SK-N-SH (cell line): ENCODE data around the gene SORBS1. TPM values are rescaled to one million over a fixed set of nuclear protein-coding genes. Genes with fewer than 3 reads are reported as not detected.

ENCODE experiments used
- CTCF ChIA-PET: fragments of 300-600, 350-600 bp; formaldehyde crosslinking; extraction: SDS; loops from one replicate; lab custom pipeline; 2021; lab: Yijun Ruan, JAX
- POLR2A ChIA-PET: fragments of 350-600 bp; sonication (Branson Sonifier 250); formaldehyde crosslinking; extraction: SDS; loops from one replicate; lab custom pipeline; 2020; ENCODE audit warnings: antibody characterized with exemption, inconsistent platforms; lab: Yijun Ruan, JAX
- DNase-seq: peaks from one replicate; pipeline ENCODE4 v3.0.0; 2012
- H2AFZ ChIP-seq: fragments of 200-600 bp; sonication (generic); 2 replicates; pipeline ENCODE4 v1.8.1; 2016; ENCODE audit warnings: antibody characterized with exemption, mild to moderate bottlenecking, low read depth
- H3F3A ChIP-seq: fragments of 200-600 bp; sonication (generic); replicated peaks from 2 replicates; pipeline ENCODE3; 2016; ENCODE audit warnings: antibody characterized with exemption, mild to moderate bottlenecking; ENCODE audit not compliant: insufficient read depth
- H3K27ac ChIP-seq, 2 experiments: fragments of 200-500 bp in 1 of 2; fragments of 200-600 bp in 1 of 2; sonication (Bioruptor generic) in 1 of 2; sonication (generic), shearing (Covaris generic) in 1 of 2; 2 replicates each; pipeline versions ENCODE4 v1.5.1 to v1.6.1; 2014 to 2016; ENCODE audit warnings: low read depth in 2 of 2, inconsistent platforms in 1 of 2, low read length in 1 of 2, mild to moderate bottlenecking in 1 of 2, mixed read lengths in 1 of 2
- H3K27me3 ChIP-seq: fragments of 200-600 bp; sonication (generic), shearing (Covaris generic); 2 replicates; pipeline ENCODE4 v1.6.1; 2016; ENCODE audit warnings: mixed run types; ENCODE audit not compliant: insufficient read depth
- H3K36me3 ChIP-seq, 2 experiments: fragments of 200-500 bp in 1 of 2; fragments of 200-600 bp in 1 of 2; sonication (Bioruptor generic) in 1 of 2; sonication (generic) in 1 of 2; replicated peaks in 1 of 2; 2 replicates each; pipeline versions ENCODE3 to v1.5.1; 2014 to 2016; ENCODE audit warnings: low read length in 1 of 2, mild to moderate bottlenecking in 1 of 2; ENCODE audit not compliant: insufficient read depth in 2 of 2, control insufficient read depth in 1 of 2
- H3K4me1 ChIP-seq, 2 experiments: fragments of 200-500 bp in 1 of 2; fragments of 200-600 bp in 1 of 2; sonication (Bioruptor generic) in 1 of 2; sonication (generic), shearing (Covaris generic) in 1 of 2; 2 replicates each; pipeline versions ENCODE4 v1.5.1 to v1.6.1; 2014 to 2016; ENCODE audit warnings: low read depth in 1 of 2, low read length in 1 of 2, mixed run types in 1 of 2; ENCODE audit not compliant: insufficient read depth in 2 of 2, control insufficient read depth in 1 of 2
- H3K4me2 ChIP-seq: fragments of 200-600 bp; sonication (generic), shearing (Covaris generic); 2 replicates; pipeline ENCODE4 v1.6.1; 2017; ENCODE audit warnings: mixed run types
- H3K4me3 ChIP-seq, 2 experiments: fragments of 200-500 bp in 1 of 2; fragments of 200-600 bp in 1 of 2; sonication (Bioruptor generic) in 1 of 2; sonication (generic), shearing (Covaris generic) in 1 of 2; 2 replicates each; pipeline versions ENCODE4 v1.5.1 to v1.8.1; 2014 to 2016; ENCODE audit warnings: low read depth in 2 of 2, inconsistent platforms in 1 of 2, low read length in 1 of 2, mild to moderate bottlenecking in 1 of 2, mixed read lengths in 1 of 2, moderate library complexity in 1 of 2
- H3K79me2 ChIP-seq: fragments of 200-600 bp; sonication (generic); 2 replicates; pipeline ENCODE4 v1.8.1; 2017; ENCODE audit warnings: mild to moderate bottlenecking; ENCODE audit not compliant: insufficient read depth
- H3K9ac ChIP-seq: fragments of 200-600 bp; sonication (generic); 2 replicates; pipeline ENCODE4 v1.6.1; 2017; ENCODE audit warnings: mixed run types
- H3K9me2 ChIP-seq: fragments of 200-600 bp; sonication (generic); 2 replicates; pipeline ENCODE4 v1.6.1; 2017; ENCODE audit warnings: mixed run types
- H3K9me3 ChIP-seq: fragments of 200-600 bp; sonication (generic); 2 replicates; pipeline ENCODE4 v1.6.1; 2017; ENCODE audit warnings: mixed run types, mild to moderate bottlenecking, moderate library complexity
- H4K20me1 ChIP-seq: fragments of 200-600 bp; sonication (generic); 2 replicates; pipeline ENCODE4 v1.6.1; 2017; ENCODE audit warnings: mild to moderate bottlenecking, mixed run types; ENCODE audit not compliant: insufficient read depth
- CTCF ChIP-seq: fragments of 200-600 bp; sonication (generic); IDR thresholded peaks from 2 replicates; pipeline ENCODE4 v1.6.1; 2017; ENCODE audit warnings: antibody characterized with exemption, mild to moderate bottlenecking, moderate library complexity
- ELF1 ChIP-seq: IDR thresholded peaks from 2 replicates; pipeline ENCODE4 v1.4.0; 2012
- FOSL2 ChIP-seq: IDR thresholded peaks from 2 replicates; pipeline ENCODE4 v1.4.0; 2012; ENCODE audit warnings: low read depth, mild to moderate bottlenecking, moderate library complexity, borderline replicate concordance
- FOXJ3 ChIP-seq: sonication (generic); formaldehyde crosslinking; IDR thresholded peaks from 2 replicates; pipeline ENCODE4 v1.5.1; 2020; ENCODE audit warnings: mild to moderate bottlenecking, missing genetic modification reagents
- GABPA ChIP-seq: IDR thresholded peaks from 2 replicates; pipeline ENCODE4 v1.4.0; 2012; ENCODE audit warnings: low read depth, mild to moderate bottlenecking
- GATA2 ChIP-seq: sonication (generic); formaldehyde crosslinking; IDR thresholded peaks from 2 replicates; pipeline ENCODE4 v1.5.0; 2020; ENCODE audit warnings: mild to moderate bottlenecking, missing genetic modification reagents
- JUND ChIP-seq: IDR thresholded peaks from 2 replicates; pipeline ENCODE4 v1.4.0; 2012
- NFIC ChIP-seq: IDR thresholded peaks from 2 replicates; pipeline ENCODE4 v1.4.0; 2012; ENCODE audit warnings: borderline replicate concordance
- NRF1 ChIP-seq: IDR thresholded peaks from 2 replicates; pipeline ENCODE4 v1.6.1; 2012; ENCODE audit warnings: low read depth, mild to moderate bottlenecking, low read length
- POLR2AphosphoS5 ChIP-seq: IDR thresholded peaks from 2 replicates; pipeline ENCODE4 v1.6.1; 2012; ENCODE audit warnings: low read depth, low read length
- REST ChIP-seq: IDR thresholded peaks from 2 replicates; pipeline ENCODE4 v1.6.1; 2012; ENCODE audit warnings: mild to moderate bottlenecking, low read depth, low read length, moderate library complexity
- RFX5 ChIP-seq: IDR thresholded peaks from 2 replicates; pipeline ENCODE4 v1.6.1; 2012; ENCODE audit warnings: mild to moderate bottlenecking, improper control_type of control experiment, low read length
- SIN3A ChIP-seq: IDR thresholded peaks from 2 replicates; pipeline ENCODE4 v1.6.1; 2012; ENCODE audit warnings: low read depth, mild to moderate bottlenecking, low read length, moderate library complexity, borderline replicate concordance
- TAF1 ChIP-seq: IDR thresholded peaks from 2 replicates; pipeline ENCODE4 v1.6.1; 2012; ENCODE audit warnings: low read depth, mild to moderate bottlenecking, low read length, moderate library complexity, borderline replicate concordance
- TCF12 ChIP-seq: IDR thresholded peaks from 2 replicates; pipeline ENCODE4 v1.4.0; 2012
- TEAD4 ChIP-seq: IDR thresholded peaks from 2 replicates; pipeline ENCODE4 v1.4.0; 2012; ENCODE audit warnings: mild to moderate bottlenecking, borderline replicate concordance; ENCODE audit not compliant: insufficient read depth
- WGBS: methylation state at CpG from one replicate; pipeline ENCODE4 v1.1.6; 2017; ENCODE audit warnings: low lambda C conversion rate; 5-methylcytosine and 5-hydroxymethylcytosine counted together
- polyA plus RNA-seq, 3 experiments: library from polyadenylated mRNA; depleted of rRNA; stranded (reverse); fragments of >200 nt; gene quantifications; 2 replicates each; pipeline ENCODE4 v1.2.3, GENCODE V29; 2012
- TF ChIP-seq, protein P1 (sequence below): IDR thresholded peaks from 2 replicates; pipeline ENCODE4; 2012
- TF ChIP-seq, protein P2 (sequence below): IDR thresholded peaks from 2 replicates; pipeline ENCODE4 v1.4.0; 2012; ENCODE audit warnings: low read depth
- TF ChIP-seq, protein P3 (sequence below): IDR thresholded peaks from 2 replicates; pipeline ENCODE4 v1.4.0; 2012; ENCODE audit warnings: low read depth, borderline replicate concordance
- TF ChIP-seq, protein P4 (sequence below): IDR thresholded peaks from 2 replicates; pipeline ENCODE4 v1.4.0; 2012; ENCODE audit warnings: low read depth, borderline replicate concordance

The SORBS1 gene
- polyA plus RNA-seq, 1 of the 3 experiments (the other 2 are of a cell fraction): 0.36 TPM

DNA sequence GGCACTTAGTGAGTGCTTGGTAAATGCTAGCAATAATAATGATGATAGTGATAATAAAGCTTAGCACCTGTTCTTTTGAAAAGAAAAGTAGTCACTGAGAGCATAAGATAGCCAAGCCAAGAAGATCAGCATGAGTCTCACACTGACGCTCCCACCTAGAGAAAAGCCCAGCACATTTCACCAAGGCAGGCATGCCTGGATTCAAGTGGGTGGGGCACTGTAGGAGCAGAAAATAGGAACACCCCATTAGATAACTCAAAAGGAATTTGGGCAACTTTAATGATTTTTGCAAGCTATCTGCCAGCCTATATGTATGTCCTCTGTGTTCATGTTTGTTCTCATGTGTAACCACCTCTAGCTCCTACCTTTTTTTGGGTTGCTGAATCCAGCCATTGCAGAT lies 18.1 kb upstream of the SORBS1 start:
- ChIA-PET CTCF (interaction anchor here (1.0 to 4.6 kb wide), 3 partner anchors 22 to 149 kb away, joined by 3 to 19 read pairs (median 3); no protein-coding TSS in a partner anchor), POLR2A (no interaction called here)
- no peak for DNase-seq
- no peaks in the 10 kb centered on the region for H3K9me3 ChIP-seq
- no peak overlapping the region for H3K27ac ChIP-seq
- no peak overlapping the region for H3K4me3 ChIP-seq
- no peaks in the 10 kb centered on the region; the same call in 1 of the 2 replicates for H3K27me3 ChIP-seq
- H3K4me2 ChIP-seq: no peak overlapping the region
- H3F3A ChIP-seq: no peaks in the 10 kb centered on the region
- 62% methylated on average over 1 of the region's 1 CpG for WGBS
- no peak for TF ChIP-seq TEAD4
- no peak for TF ChIP-seq TAF1
- TF ChIP-seq, protein P1, sequence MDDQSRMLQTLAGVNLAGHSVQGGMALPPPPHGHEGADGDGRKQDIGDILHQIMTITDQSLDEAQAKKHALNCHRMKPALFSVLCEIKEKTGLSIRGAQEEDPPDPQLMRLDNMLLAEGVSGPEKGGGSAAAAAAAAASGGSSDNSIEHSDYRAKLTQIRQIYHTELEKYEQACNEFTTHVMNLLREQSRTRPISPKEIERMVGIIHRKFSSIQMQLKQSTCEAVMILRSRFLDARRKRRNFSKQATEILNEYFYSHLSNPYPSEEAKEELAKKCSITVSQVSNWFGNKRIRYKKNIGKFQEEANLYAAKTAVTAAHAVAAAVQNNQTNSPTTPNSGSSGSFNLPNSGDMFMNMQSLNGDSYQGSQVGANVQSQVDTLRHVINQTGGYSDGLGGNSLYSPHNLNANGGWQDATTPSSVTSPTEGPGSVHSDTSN: no peak
- no peak for TF ChIP-seq JUND
- TF ChIP-seq, protein P2, sequence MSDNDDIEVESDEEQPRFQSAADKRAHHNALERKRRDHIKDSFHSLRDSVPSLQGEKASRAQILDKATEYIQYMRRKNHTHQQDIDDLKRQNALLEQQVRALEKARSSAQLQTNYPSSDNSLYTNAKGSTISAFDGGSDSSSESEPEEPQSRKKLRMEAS: no peak
- TF ChIP-seq ELF1: no peak
- TF ChIP-seq GABPA: no peak
- no peak for TF ChIP-seq RFX5
- no peak for TF ChIP-seq FOSL2
- no peak for TF ChIP-seq FOXJ3
- no peak for TF ChIP-seq NFIC
- TF ChIP-seq TCF12: no peak
- no peak for TF ChIP-seq NRF1
- no peak for TF ChIP-seq CTCF
- TF ChIP-seq, protein P3, sequence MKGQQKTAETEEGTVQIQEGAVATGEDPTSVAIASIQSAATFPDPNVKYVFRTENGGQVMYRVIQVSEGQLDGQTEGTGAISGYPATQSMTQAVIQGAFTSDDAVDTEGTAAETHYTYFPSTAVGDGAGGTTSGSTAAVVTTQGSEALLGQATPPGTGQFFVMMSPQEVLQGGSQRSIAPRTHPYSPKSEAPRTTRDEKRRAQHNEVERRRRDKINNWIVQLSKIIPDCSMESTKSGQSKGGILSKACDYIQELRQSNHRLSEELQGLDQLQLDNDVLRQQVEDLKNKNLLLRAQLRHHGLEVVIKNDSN: no peak
- TF ChIP-seq, protein P4, sequence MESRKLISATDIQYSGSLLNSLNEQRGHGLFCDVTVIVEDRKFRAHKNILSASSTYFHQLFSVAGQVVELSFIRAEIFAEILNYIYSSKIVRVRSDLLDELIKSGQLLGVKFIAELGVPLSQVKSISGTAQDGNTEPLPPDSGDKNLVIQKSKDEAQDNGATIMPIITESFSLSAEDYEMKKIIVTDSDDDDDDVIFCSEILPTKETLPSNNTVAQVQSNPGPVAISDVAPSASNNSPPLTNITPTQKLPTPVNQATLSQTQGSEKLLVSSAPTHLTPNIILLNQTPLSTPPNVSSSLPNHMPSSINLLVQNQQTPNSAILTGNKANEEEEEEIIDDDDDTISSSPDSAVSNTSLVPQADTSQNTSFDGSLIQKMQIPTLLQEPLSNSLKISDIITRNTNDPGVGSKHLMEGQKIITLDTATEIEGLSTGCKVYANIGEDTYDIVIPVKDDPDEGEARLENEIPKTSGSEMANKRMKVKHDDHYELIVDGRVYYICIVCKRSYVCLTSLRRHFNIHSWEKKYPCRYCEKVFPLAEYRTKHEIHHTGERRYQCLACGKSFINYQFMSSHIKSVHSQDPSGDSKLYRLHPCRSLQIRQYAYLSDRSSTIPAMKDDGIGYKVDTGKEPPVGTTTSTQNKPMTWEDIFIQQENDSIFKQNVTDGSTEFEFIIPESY: no peak
- no peak for TF ChIP-seq GATA2 (CRISPR knock-in tag)
- no peak for TF ChIP-seq POLR2AphosphoS5
- no peak for TF ChIP-seq REST
- no peak for TF ChIP-seq SIN3A
- H3K4me1 ChIP-seq: no peaks in the 10 kb centered on the region
- no peaks in the 10 kb centered on the region for H4K20me1 ChIP-seq
- no peaks in the 10 kb centered on the region for H3K36me3 ChIP-seq
- no peaks in the 10 kb centered on the region for H3K79me2 ChIP-seq
- H3K9ac ChIP-seq: no peak overlapping the region
- no peaks in the 10 kb centered on the region for H3K9me2 ChIP-seq
- no peak overlapping the region for H2AFZ ChIP-seq
